ENCODE results near the gene TFDP1.

TFDP1 gene

GRCh38 chr13:113669231-113669754 is 84.7 kb downstream of the TFDP1 start:
- no peak for DNase-seq

GRCh38 chr13:113669755-113670341 is 85.3 kb downstream of the TFDP1 start:
- no peak for DNase-seq

- DNase-seq: no peak
These were observed 86.0 kb downstream of the TFDP1 start for GRCh38 chr13:113670541-113670940.

- no peak for DNase-seq
These were observed 86.8 kb downstream of the TFDP1 start for GRCh38 chr13:113671066-113672001.

GRCh38 chr13:113672002-113672651 is 87.6 kb downstream of the TFDP1 start:
- no peak for DNase-seq
